ENCODE data around the gene TMEM80.
A peak's percentile ranks its signal among the peaks of the same experiment; 100 is the strongest.

Gene TMEM80

DNA sequence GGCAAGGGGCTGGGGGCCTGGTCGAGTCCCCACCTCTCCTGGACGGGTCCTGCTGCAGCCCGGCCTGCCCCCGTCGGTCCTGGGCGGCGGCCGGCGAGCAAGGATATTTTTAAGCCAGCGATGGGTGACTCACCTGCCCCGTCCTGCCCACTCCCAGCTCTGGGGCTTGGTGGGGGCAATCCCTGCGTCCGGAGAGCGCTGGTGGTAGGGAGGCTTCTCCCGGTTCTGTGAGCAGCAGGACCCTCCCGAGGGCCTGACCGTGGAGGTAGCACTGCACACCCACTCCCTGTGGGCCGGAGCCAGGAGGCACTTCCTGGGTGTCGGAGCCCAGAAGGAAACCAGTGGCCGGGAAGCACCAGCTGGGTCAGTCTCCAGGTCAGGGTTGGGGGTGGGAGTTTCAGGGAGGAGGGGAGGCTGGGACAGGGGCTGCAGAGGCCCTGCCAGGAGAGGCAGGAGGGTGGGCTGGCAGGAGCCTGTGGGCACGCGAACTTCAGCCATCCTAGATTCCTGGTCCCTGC is 10.9 kb downstream of the TMEM80 start:
- TF ChIP-seq, protein P1, sequence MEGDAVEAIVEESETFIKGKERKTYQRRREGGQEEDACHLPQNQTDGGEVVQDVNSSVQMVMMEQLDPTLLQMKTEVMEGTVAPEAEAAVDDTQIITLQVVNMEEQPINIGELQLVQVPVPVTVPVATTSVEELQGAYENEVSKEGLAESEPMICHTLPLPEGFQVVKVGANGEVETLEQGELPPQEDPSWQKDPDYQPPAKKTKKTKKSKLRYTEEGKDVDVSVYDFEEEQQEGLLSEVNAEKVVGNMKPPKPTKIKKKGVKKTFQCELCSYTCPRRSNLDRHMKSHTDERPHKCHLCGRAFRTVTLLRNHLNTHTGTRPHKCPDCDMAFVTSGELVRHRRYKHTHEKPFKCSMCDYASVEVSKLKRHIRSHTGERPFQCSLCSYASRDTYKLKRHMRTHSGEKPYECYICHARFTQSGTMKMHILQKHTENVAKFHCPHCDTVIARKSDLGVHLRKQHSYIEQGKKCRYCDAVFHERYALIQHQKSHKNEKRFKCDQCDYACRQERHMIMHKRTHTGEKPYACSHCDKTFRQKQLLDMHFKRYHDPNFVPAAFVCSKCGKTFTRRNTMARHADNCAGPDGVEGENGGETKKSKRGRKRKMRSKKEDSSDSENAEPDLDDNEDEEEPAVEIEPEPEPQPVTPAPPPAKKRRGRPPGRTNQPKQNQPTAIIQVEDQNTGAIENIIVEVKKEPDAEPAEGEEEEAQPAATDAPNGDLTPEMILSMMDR (conservative IDR thresholded peaks at IDR 0.05; ENCODE audit: low read depth, low read length): no peak
- peak overlapping the region; percentile 73 for H3K4me3 ChIP-seq (ENCODE audit: low read length)
- no peak for DNase-seq (ENCODE audit: low read depth)

DNA sequence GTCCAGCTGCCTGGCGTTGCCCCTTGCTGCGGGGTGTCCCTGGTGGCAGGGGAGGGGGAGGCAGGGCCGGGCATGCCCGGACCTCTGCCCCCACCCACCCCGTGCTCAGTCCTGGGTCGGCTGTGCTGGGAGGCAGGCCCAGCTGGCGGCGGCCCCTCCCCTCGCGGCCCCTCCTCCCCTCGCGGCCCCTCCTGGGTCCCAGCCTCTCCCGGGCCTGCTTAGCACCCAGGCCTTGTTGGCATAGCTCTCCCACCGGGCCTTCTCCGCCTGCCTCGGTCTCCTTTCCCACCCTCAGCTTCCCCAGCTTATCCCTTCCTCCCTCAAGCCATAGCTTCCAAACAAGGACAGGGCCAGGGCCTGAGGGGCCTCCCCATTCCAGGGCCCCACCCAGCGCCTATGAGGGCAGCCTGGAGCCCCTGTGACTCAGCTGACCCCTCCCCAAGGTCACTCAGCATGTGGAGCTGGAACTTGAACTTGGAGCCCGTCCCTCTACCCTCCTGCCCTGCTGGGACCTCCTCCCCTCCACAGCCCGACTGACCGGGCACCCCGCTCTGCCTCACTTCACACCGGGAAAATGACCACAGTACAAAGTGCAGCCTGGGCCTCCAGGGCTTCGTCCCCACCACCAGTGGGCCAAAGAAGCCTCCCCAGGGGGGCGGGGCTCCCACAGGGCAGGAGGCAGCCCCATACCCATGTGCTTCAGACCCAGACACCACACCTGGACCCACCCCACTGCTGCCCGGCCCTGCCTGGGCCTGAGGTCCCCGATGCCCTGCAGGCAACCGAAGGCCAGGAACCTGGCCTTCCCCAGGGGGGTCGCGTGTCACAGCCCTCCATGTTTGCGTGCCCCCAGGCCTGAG is 11.6 kb downstream of the TMEM80 start:
- peak overlapping the region; percentile 73 for H3K4me3 ChIP-seq (ENCODE audit: low read length)
- DNase-seq (ENCODE audit: low read depth): no peak
- TF ChIP-seq, protein P1 (conservative IDR thresholded peaks at IDR 0.05; ENCODE audit: low read depth, low read length): peak; percentile 36

DNA sequence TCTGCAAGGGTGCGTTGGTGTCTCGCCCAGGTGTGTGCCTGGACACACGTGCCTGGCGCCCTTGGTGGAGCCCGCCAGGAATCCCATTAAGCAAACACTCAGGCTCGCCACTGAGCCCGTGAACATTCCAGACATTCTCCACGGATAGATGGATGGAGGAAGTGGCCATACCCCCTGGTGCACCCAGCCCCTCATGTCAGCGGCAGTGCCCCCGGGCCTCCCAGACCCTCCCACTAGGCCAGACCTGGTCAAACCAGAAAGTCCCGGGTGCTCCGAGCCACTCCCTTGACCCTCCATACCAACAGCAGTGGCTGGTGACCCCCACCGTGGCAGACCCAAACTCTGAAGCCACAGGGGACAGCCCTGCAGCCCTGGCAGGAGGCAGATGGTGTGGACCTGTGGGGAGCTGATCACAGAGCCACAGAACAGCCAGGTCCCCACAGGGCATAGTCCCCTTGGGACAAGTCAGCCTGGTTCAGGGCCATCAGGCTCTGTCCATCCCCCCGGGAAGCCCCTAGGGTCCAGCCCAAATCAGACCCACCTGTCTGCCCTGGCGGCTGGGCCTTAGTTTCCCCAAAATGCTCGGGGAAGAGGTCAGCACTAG is 12.3 kb downstream of the TMEM80 start:
- TF ChIP-seq, protein P1 (conservative IDR thresholded peaks at IDR 0.05; ENCODE audit: low read depth, low read length): no peak
- DNase-seq (ENCODE audit: low read depth): no peak
- no peak overlapping the region for H3K4me3 ChIP-seq (ENCODE audit: low read length)

- H3K4me3 ChIP-seq (ENCODE audit: low read length): no peak overlapping the region
- no peak for DNase-seq (ENCODE audit: low read depth)
- TF ChIP-seq, protein P1 (conservative IDR thresholded peaks at IDR 0.05; ENCODE audit: low read depth, low read length): no peak
Measured at GRCh38 chr11:708511-708910, 12.9 kb downstream of the TMEM80 start.

DNA sequence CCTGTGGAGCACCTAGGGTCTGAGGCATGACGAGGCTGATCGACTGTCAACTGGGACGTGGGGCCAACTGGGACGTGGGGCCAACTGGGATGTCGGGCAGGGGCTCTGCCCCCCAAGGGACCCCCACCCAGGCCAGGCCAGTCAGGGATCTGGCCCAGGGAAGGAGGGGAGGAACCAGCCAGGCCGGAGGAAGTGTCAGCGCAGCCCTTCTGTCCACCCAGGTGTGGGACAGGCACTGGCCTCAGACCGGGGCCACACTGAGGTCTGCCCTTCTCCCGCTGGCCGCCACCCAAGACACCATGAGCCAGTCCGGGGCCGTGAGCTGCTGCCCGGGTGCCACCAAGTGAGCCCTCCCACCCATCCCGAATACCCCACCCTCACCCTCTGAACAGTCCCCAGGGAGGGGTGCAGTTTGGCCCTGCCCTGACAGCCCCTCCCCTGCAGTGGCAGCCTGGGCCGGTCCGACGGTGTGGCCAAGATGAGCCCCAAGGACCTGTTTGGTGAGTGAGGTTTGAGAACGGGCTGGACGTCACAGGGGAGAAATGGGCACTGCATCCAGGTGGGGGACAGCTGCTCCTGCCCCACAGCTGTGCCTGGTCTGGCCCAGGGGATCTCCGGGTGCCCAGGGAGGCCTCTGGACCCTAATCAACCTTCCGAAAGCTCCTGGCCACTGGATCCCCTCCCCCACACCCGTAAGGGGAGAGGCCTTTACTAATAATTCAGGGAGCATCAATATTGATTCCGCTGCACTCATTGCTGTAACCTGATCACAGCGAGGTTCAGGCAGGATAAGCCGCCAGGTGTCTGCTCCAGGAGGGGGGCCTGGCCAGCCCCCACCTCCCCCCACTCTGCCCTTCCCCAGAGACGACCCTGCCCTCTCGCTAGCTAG is 13.7 kb downstream of the TMEM80 start:
- TF ChIP-seq, protein P1 (conservative IDR thresholded peaks at IDR 0.05; ENCODE audit: low read depth, low read length): no peak
- no peak overlapping the region for H3K4me3 ChIP-seq (ENCODE audit: low read length)
- DNase-seq (ENCODE audit: low read depth): no peak

GRCh38 chr11:714436-714835 is 18.8 kb downstream of the TMEM80 start:
- no peak for DNase-seq (ENCODE audit: low read depth)
- H3K4me3 ChIP-seq (ENCODE audit: low read length): no peak overlapping the region

More at GRCh38 chr11:714436-714835, 18.8 kb downstream of the TMEM80 start:
- TF ChIP-seq, protein P1 (conservative IDR thresholded peaks at IDR 0.05; ENCODE audit: low read depth, low read length): no peak
